DND-41 (cell line): ENCODE data around the gene SHQ1.

Experiments
- ATAC-seq: fragments of 200-7000 bp; cut with Tn5 transposase; 3 replicates; pipeline ENCODE4 v1.9.1; 2021; ENCODE audit warnings: low read depth; ENCODE audit not compliant: insufficient read depth
- DNase-seq: peaks from one replicate; pipeline ENCODE4 v3.0.0-alpha.2; 2020
- H2AFZ ChIP-seq: 2 replicates; pipeline ENCODE4 v1.6.0; 2012; ENCODE audit warnings: low read depth, low read length
- H3K27ac ChIP-seq: 2 replicates; pipeline ENCODE4 v1.5.1; 2012; ENCODE audit warnings: low read length, inconsistent platforms
- H3K27me3 ChIP-seq: fragments of 200-600 bp; sonication (generic); 2 replicates; pipeline ENCODE4 v1.6.0; 2012; ENCODE audit warnings: low read length, mild to moderate bottlenecking, inconsistent platforms; ENCODE audit not compliant: insufficient read depth, poor library complexity
- H3K36me3 ChIP-seq: 2 replicates; pipeline ENCODE4 v1.5.1; 2012; ENCODE audit warnings: low read length, inconsistent platforms; ENCODE audit not compliant: insufficient read depth
- H3K4me1 ChIP-seq: 2 replicates; pipeline ENCODE4 v1.5.1; 2012; ENCODE audit warnings: mild to moderate bottlenecking, low read length; ENCODE audit not compliant: insufficient read depth
- H3K4me2 ChIP-seq: 2 replicates; pipeline ENCODE4 v1.6.0; 2012; ENCODE audit warnings: mild to moderate bottlenecking, moderate library complexity, low read length, inconsistent platforms; ENCODE audit not compliant: insufficient read depth
- H3K4me3 ChIP-seq, 2 experiments: fragments of 200-600 bp in 1 of 2; shearing (Covaris generic) in 1 of 2; 2 replicates each; pipeline ENCODE4 v1.5.1; 2012 to 2016; ENCODE audit warnings: inconsistent platforms in 2 of 2, low read length in 2 of 2, mild to moderate bottlenecking in 2 of 2, low read depth in 1 of 2, moderate library complexity in 1 of 2
- H3K79me2 ChIP-seq: 2 replicates; pipeline ENCODE4 v1.6.0; 2012; ENCODE audit warnings: low read length, inconsistent platforms; ENCODE audit not compliant: insufficient read depth
- H3K9ac ChIP-seq: 2 replicates; pipeline ENCODE4 v1.6.0; 2012; ENCODE audit warnings: low read depth, mild to moderate bottlenecking, inconsistent platforms, low read length, moderate library complexity
- H3K9me3 ChIP-seq: 2 replicates; pipeline ENCODE4 v1.5.1; 2012; ENCODE audit warnings: low read length, moderate library complexity, mild to moderate bottlenecking, inconsistent platforms; ENCODE audit not compliant: insufficient read depth, severe bottlenecking
- H4K20me1 ChIP-seq: 2 replicates; pipeline ENCODE4 v1.6.0; 2012; ENCODE audit warnings: low read length; ENCODE audit not compliant: insufficient read depth
- EZH2 ChIP-seq: IDR thresholded peaks from 3 replicates; pipeline ENCODE4 v1.6.1; 2012; ENCODE audit warnings: borderline replicate concordance, low read depth, mild to moderate bottlenecking, moderate library complexity, low read length, inconsistent platforms; ENCODE audit not compliant: severe bottlenecking
- TF ChIP-seq, protein P1 (sequence below): IDR thresholded peaks from 2 replicates; pipeline ENCODE4 v1.5.1; 2012; ENCODE audit warnings: borderline replicate concordance, low read length, moderate library complexity, mild to moderate bottlenecking; ENCODE audit not compliant: poor library complexity, severe bottlenecking; ENCODE audit errors: extremely low read depth

The SHQ1 gene

GRCh38 chr3:72768936-72769335, 79.3 kb downstream of the SHQ1 start:
- H4K20me1 ChIP-seq: peaks cover 7% of the 10 kb centered on the region; the same call in 1 of the 2 replicates
- no peak overlapping the region for H3K4me2 ChIP-seq
- no peak for DNase-seq
- no peak overlapping the region for H3K4me3 ChIP-seq
- H3K4me1 ChIP-seq: no peaks in the 10 kb centered on the region
- H3K27ac ChIP-seq: no peak overlapping the region
- no peaks in the 10 kb centered on the region for H3K9me3 ChIP-seq
- no peak overlapping the region for H3K9ac ChIP-seq
- H2AFZ ChIP-seq: no peak overlapping the region
- TF ChIP-seq EZH2: no peak
- TF ChIP-seq, protein P1, sequence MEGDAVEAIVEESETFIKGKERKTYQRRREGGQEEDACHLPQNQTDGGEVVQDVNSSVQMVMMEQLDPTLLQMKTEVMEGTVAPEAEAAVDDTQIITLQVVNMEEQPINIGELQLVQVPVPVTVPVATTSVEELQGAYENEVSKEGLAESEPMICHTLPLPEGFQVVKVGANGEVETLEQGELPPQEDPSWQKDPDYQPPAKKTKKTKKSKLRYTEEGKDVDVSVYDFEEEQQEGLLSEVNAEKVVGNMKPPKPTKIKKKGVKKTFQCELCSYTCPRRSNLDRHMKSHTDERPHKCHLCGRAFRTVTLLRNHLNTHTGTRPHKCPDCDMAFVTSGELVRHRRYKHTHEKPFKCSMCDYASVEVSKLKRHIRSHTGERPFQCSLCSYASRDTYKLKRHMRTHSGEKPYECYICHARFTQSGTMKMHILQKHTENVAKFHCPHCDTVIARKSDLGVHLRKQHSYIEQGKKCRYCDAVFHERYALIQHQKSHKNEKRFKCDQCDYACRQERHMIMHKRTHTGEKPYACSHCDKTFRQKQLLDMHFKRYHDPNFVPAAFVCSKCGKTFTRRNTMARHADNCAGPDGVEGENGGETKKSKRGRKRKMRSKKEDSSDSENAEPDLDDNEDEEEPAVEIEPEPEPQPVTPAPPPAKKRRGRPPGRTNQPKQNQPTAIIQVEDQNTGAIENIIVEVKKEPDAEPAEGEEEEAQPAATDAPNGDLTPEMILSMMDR: no peak
- H3K27me3 ChIP-seq: no peaks in the 10 kb centered on the region
- H3K79me2 ChIP-seq: no peaks in the 10 kb centered on the region
- H3K36me3 ChIP-seq: peaks cover 62% of the 10 kb centered on the region
- ATAC-seq: no peak

GRCh38 chr3:72768481-72768880, 79.8 kb downstream of the SHQ1 start:
- Histone ChIP-seq H4K20me1 (peaks cover 7% of the 10 kb centered on the region; the same call in 1 of the 2 replicates), H3K4me3 (no peak overlapping the region), H3K9ac (no peak overlapping the region), H2AFZ (no peak overlapping the region), H3K4me1 (no peaks in the 10 kb centered on the region), H3K27ac (no peak overlapping the region), H3K4me2 (no peak overlapping the region), H3K36me3 (peaks cover 62% of the 10 kb centered on the region), H3K27me3 (no peaks in the 10 kb centered on the region), H3K79me2 (no peaks in the 10 kb centered on the region), H3K9me3 (no peaks in the 10 kb centered on the region)
- DNase-seq: no peak
- no peak for ATAC-seq
- no peak for TF ChIP-seq EZH2
- TF ChIP-seq, protein P1: no peak

- Histone ChIP-seq H3K79me2 (no peaks in the 10 kb centered on the region), H3K27ac (no peak overlapping the region), H3K9ac (no peak overlapping the region), H3K36me3 (peaks cover 63% of the 10 kb centered on the region), H3K27me3 (no peaks in the 10 kb centered on the region), H4K20me1 (peaks cover 7% of the 10 kb centered on the region; the same call in 1 of the 2 replicates), H2AFZ (no peak overlapping the region), H3K4me3 (no peak overlapping the region), H3K4me1 (no peaks in the 10 kb centered on the region), H3K9me3 (no peaks in the 10 kb centered on the region), H3K4me2 (no peak overlapping the region)
- TF ChIP-seq EZH2: no peak
- TF ChIP-seq, protein P1: no peak
- DNase-seq: no peak
- ATAC-seq: no peak
These were observed 80.2 kb downstream of the SHQ1 start for GRCh38 chr3:72768006-72768441.
